NCI-H526 (cell line): ENCODE measurements around the gene TNFRSF17.
"Not testable (repeated sequence)": the region's sequence is repeated elsewhere in the genome, so short reads cannot be mapped to it uniquely, and the experiment has no call there.

Experiments
- DNase-seq, 2 experiments: peaks; one replicate each; lab custom pipeline; 2025; lab: John Stamatoyannopoulos, UW

TNFRSF17 gene

GRCh38 chr16:11964761-11965551, at the start of gene TNFRSF17:
Gene TNFRSF17 (plus strand): TSS chr16:11965210. CDS start chr16:11965325, 115 bp downstream.
- DNase-seq = no peak

DNA sequence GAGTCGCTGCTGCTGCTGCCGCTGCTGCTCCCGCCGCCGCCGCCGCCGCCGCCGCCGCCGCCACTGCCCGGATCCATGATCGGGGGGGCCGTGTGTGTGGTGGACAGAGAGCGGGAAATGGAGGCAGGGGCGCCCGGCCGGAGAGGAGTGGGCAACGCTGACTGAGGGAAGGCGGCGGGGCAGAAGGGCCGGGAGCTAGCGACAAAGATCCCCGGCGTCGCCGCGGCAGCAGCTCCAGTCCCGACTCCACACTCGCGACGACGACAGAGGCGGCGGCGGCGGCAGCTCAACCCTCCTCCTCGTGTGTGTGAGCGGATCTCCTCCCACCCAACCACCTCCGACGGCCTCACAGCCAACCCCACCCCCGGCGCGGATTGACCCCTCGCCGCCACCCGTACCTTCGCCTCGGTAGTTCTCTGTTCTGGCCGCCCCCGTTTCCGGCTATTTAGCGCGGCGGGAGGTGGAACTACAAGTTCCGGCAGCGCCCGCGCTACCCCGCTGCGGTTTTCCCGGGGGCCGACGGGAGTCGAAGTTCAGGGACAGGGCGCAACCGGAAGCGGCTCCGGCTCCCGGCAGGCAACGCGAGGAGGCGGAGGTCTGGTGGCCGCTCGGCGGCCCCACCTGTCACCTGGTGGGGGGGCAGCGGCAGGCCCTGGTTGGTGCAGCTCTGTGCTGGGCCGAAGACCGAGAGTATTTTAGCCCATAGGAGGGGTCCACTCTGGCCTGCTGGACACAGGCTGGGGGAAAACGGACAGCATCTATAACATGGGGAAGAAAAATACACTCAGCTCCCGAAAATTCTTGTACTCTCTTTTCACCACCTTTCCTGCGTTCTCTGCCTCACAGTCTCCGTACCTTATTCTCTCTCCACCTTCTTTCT, 49.1 kb upstream of the TNFRSF17 start, which contains the start of gene GSPT1:
TSS of gene GSPT1 (minus strand) at position 313 of the 880 bp plus-strand sequence. CDS start at position 77, 236 bp downstream.
- DNase-seq = peak; percentile 97 to 99

DNA sequence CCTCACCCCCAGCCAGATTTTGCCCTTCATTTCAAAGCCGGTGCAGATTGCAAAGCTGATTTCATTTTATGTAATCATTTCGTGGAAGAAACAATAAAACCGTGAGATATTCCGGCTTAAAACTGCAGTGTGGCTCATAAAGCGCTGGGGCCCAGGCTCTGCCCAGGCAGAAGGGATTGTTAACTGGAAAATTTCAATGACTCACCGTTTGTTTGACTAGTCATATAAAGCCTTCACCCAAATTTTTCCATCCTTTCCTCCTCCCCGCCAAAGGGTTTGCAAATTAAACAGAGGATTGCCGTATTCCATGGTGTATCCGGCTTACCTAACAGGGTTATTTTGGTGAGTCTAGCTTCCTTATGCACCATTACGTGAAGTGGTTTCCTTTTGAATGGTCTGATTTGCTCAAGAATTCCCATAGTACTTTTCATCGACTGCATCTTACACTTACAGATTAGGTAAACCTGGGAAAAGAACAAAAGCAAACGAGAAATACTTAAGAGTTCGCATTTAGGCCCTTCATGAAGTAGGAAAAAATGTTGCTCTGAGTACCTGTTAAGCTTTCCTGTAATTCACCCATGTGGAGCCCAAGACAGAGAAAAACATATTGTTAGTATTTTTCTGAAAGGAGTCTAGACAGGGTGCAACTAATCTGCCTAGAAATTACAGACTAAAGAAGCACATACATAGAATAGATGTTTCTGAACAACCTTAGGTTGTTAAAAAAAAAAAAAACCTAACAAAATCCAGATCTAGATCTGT, 48.3 kb upstream of the TNFRSF17 start:
- DNase-seq = peak; percentile 86 to 91

GRCh38 chr16:11924046-11924445, 41.0 kb upstream of the TNFRSF17 start:
- not testable (repeated sequence) for DNase-seq

DNA sequence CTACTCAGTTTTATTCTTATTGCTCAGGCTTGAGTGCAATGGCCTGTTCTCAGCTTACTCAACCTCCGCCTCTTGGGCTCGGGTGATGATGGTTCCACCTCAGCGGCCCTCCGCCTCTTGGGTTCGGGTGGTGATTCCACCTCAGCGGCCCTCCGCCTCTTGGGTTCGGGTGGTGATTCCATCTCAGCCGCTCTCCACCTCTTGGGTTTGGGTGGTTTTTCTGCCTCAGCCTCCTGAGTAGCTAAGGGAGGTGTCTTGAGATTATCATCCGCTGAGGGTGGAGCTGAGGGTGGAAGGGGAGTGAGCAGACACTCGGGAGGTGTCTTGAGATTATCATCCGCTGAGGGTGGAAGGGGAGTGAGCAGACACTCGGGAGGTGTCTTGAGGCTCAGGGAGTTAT, 37.7 kb upstream of the TNFRSF17 start:
- not testable (repeated sequence) for DNase-seq

DNA sequence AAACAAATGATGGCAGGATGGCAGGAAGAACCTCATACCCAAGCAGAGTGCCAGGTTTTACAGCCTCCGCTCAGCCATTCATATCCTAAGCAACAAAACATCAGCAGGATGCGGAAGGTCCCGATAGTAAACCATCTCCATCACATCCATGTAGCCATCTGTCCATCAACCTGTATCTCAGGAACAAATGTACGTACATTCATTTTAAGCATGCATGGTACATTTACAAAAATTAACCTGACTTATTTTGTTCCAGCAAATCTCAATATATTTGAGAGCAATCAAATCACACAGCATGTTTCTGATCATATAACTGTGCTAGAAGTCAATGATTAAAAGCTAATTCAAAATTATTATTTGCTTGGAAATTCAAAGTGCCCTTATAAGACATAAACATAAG, 23.1 kb upstream of the TNFRSF17 start, which contains the start of gene NPIPB2:
TSS of gene NPIPB2 (minus strand) at position 101 of the 400 bp plus-strand sequence. CDS start at position 101, 0 bp downstream.
- DNase-seq = not testable (repeated sequence)

- DNase-seq = no peak
Measured at GRCh38 chr16:11946433-11946832, 18.6 kb upstream of the TNFRSF17 start.

DNA sequence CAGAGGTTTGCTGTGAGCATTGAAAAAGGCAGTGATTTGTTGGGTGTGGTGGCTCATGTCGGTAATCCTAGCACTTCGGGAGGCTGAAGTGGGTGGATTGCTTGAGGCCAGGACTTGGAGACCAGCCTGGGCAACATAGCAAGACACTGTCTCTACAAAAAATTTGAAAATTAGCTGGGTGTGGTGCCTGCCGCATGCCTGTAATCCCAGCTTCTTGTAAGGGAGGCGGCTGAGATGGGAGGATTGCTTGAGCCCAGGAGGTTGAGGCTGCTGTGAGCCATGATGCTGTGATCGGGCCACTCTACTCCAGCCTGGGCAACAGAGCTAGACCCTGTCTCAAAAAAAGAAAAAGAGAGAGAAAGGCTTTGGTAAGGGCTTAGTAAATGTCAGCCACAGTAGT, 16.2 kb upstream of the TNFRSF17 start:
- no peak for DNase-seq

GRCh38 chr16:11949527-11949926, 15.5 kb upstream of the TNFRSF17 start:
- DNase-seq = peak; percentile 9 to 76

DNA sequence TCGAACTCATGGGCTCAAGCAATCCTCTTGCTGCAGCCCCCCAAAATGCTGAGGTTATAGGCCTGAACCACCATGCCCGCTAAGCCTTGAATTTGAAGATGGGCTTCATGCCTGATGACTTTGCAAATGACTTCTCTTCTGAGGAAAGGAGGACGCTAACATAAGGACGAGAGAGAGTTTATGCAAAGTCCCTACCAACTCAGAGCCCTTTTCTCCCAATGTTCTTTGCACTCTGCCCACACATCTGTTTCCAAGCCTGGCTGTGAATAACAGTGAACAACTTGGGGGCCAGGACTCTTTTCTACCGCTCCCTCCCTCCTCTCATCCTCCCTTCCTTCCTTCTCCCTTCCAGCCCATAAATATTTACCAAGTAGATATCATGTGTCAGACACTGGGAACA, 14.6 kb upstream of the TNFRSF17 start:
- DNase-seq = no peak

GRCh38 chr16:11953576-11953975, 11.4 kb upstream of the TNFRSF17 start:
- DNase-seq = not testable (repeated sequence)

GRCh38 chr16:11955713-11956123, 9.3 kb upstream of the TNFRSF17 start:
- no peak for DNase-seq

DNA sequence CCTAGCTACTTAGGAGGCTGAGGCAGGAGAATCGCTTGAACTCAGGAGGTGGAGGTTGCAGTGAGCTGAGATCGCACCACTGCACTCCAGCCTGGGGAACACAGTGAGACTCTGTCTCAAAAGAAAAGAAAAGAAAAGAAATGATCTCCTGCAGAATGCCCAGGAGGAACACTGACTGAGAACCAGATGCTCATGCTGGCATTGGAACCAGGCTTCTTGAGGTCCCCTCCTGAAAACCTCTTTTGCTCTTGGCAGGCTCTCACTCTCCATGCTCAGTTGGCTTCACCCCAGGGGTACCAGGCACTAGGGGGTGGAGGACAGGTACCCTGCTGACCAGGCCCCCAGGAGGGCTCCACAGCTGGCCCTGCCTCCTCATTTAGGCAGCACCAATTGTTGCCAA, 8.5 kb upstream of the TNFRSF17 start:
- no peak for DNase-seq

- DNase-seq = no peak
Measured at GRCh38 chr16:11957591-11958395, 7.2 kb upstream of the TNFRSF17 start.

DNA sequence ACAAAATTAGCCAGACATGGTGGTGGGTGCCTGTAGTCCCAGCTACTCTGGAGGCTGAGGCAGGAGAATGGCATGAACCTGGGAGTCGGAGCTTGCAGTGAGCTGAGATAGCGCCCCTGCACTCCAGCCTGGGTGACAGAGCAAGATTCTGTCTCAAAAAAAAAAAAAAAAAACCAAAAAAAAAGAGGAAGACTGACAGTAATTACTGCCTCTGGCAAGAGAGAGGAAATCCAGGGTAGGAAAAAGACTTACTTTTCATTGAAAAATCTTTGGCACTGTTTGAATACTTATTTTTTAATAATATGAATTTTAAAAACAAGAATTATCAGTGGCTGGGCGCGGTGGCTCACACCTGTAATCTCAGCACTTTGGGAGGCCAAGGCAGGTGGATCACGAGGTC, 2.6 kb upstream of the TNFRSF17 start:
- not testable (repeated sequence) for DNase-seq

GRCh38 chr16:11962978-11963377, 2.0 kb upstream of the TNFRSF17 start:
- not testable (repeated sequence) for DNase-seq

GRCh38 chr16:11963706-11964105, 1.3 kb upstream of the TNFRSF17 start:
- DNase-seq = no peak

DNA sequence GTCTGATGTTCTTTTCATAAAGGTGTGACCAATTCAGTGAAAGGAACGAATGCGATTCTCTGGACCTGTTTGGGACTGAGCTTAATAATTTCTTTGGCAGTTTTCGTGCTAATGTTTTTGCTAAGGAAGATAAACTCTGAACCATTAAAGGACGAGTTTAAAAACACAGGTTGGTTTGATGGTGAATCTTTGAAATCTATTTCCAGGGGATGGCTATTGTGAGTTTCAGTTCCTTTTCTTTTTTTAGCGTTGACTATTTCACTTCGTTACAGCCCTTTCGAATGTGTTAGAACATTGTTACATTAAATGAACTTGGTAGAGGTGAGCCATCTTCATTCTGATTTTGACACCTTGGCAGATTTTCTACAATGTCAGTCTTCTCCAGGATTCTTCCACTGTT, 1.2 kb downstream of the TNFRSF17 start:
- no peak for DNase-seq

GRCh38 chr16:11967195-11967911, 2.3 kb downstream of the TNFRSF17 start:
- DNase-seq = no peak

DNA sequence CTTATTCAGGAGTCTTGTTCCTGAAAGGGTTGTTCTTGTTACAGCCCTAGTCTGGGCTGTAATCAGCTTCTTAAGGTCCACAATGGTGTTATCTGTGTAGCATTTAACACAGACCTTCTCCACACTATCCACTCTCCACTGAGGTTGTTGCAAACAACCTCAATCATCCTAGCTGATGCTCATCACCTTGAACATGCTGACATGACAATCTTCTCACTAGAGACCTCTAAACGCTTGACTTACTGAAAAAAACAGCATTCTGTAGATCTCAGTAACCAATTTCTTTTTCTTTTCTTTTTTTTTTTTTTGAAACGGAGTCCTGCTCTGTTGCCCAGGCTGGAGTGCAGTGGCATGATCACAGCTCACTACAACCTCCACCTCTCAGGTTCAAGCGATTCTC, 3.6 kb downstream of the TNFRSF17 start:
- no peak for DNase-seq
